NCI-H446 treated with DMSO at 0.1 percent for 48 hours (cell line): ENCODE measurements around the gene SNAPIN.
A peak's percentile ranks its signal among the peaks of the same experiment; 100 is the strongest.
"Not testable (repeated sequence)": the region's sequence is repeated elsewhere in the genome, so short reads cannot be mapped to it uniquely, and the experiment has no call there.

Source experiments
- DNase-seq: peaks from one replicate; lab custom pipeline; 2025; lab: John Stamatoyannopoulos, UW

The SNAPIN gene

DNA sequence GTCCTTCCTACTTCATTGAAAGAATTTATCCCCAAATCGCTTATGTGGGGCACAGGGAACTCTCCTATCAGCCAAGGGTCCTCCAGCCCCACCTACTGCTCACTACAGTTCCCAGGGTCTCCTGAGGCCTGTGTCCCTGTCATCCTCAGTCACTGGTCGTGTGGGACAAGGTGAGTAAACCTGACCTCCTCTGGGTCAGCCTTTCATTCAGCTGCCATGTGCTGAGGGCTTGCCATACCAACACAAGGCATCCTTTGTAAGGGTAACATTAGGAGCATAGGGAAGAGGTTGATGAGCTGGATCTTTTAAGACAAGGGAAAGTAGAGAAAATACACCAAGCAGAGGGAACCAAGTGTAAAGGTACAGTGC lies 11.2 kb upstream of the SNAPIN start:
- no peak for DNase-seq

DNA sequence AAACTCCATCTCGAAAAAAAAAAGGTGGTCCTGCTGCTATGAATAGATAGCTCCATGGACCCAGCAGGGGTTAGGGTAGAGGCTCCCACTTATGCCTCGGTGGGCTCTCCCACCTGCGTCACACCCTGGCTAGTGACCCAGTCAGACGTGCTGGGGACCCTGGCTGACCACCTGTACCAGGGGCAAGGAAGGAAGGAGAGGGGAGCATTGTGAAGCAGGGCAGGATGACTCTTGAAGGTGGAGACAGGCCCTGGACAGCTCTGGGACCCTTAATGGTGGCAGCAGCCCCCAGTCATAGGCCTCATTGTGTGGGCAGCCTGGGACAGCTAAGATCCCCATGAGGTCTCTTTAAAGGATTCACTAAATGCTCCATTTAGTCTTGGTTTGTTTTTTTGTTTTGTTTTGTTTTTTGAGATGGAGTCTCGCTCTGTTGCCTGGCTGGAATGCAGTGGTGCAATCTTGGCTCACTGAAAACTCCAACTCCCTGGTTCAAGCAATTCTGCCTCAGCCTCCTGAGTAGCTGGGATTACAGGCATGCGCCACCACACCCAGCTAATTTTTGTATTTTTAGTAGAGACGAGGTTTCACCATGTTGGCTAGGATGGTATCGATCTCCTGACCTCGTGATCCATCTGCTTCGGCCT lies 10.4 kb upstream of the SNAPIN start:
- no peak for DNase-seq

GRCh38 chr1:153649137-153649862 lies 9.2 kb upstream of the SNAPIN start:
- no peak for DNase-seq

DNA sequence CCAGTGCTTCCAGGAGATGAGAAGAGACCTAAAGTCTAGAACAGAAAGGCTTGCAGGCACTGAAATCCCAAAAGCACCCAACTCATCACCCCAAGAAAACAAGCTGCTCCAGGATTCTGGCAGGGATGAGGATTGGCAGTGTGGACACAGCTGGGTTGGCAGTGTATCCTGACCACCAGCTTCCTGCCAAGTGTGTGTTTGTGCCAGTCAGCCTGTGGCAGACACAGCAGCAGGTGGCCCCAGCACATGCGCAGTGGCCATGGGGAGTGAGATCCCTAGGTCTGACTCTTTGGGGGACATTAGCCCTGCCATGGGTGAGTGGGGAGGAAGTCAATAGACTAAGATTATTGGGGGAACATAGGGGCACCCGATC lies 8.7 kb upstream of the SNAPIN start:
- peak; percentile 82 for DNase-seq

DNA sequence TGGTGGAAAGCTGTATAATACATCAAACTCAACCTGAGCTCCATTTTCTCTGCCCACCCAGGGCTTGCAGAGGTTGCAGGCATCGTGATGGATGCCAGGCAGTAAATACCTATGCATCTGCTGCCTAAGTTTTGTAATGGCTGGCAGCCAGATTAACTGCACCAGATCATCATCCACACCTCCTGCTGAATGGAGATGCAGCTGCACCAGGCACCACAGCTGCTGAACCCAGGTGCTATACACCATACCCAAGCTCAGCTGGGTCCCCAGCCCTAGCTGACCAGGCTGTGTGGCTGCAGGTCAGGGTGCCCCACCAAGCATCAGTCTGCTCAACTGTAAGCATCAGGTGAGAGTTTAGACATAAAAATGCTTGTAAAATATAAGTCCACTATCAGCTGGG lies 6.7 kb upstream of the SNAPIN start:
- no peak for DNase-seq

DNA sequence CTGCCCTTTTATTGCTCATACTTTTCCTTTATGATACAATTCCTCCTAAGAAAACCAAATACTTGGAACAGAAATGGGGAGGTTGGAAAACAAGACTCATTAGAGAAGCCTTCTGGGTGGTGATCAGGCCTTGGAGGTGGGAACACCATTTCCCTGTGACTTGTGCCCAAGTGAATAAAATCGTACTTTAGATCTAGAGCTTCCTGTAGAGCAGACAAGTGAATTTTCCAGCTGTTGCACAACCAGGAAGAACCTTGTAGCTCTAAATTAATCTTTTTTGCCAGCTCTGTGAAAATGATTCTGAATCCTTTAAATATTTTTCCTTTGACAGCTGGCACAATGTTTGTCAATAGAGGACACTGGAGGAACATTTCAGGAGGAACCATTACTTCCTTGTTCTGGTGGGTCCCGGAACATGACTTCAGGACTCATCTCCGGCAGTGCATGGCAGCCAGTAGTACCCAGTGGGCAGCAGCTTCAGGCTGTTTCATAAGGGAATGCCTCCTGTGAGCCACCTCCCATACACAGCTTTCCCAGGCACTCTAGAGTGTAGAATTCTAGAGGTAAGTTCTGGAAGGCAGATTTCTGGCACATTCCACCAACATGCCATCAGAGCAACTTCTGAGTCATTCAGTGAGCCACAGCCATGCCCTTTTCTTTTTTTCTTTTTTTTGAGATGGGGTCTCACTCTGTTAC lies 5.5 kb upstream of the SNAPIN start:
- no peak for DNase-seq

DNA sequence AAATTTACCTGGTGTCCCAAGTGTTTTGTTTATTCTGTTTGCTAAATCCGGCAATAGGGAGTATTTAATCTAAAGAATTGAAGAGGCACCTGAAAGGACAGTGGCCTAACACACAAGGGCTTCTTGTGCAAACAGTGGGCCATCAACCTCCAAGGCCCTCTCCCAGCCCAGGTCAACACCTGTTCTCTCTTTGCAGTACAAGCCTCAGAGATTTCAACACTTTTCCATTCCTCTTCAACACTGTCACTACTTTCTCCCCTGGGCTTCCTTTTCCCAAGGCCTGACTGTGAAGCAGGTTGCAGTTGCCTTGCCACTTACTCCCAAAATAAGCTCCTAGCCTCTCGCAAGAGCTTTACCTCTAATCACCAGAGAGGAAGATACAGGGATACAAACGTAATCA lies 3.2 kb upstream of the SNAPIN start:
- DNase-seq: no peak

GRCh38 chr1:153659175-153659534 lies 652 bp downstream of the SNAPIN start:
- no peak for DNase-seq

GRCh38 chr1:153659656-153660055 lies 1.2 kb downstream of the SNAPIN start:
- no peak for DNase-seq

- no peak for DNase-seq
These were observed 2.7 kb downstream of the SNAPIN start for GRCh38 chr1:153661111-153661708.

GRCh38 chr1:153662269-153662668 lies 3.8 kb downstream of the SNAPIN start:
- no peak for DNase-seq

- DNase-seq: no peak
These were observed 4.7 kb downstream of the SNAPIN start for GRCh38 chr1:153663211-153663610.

GRCh38 chr1:153667439-153667838 lies 8.9 kb downstream of the SNAPIN start:
- no peak for DNase-seq

DNA sequence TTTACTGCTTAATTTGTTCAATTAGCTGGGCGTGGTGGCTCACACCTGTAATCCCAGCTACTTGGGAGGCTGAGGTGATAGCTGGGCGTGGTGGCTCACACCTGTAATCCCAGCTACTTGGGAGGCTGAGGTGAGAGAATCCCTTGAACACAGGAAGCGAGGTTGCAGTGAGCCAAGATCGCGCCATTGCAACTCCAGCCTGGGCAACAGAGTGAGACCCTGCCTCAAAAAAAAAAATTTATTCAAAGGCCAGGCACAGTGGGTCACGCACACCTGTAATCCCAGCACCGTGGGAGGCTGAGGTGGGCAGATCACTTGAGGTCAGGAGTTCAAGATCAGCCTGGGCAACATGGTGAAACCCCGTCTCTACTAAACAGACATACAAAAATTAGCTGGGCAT lies 10.2 kb downstream of the SNAPIN start:
- not testable (repeated sequence) for DNase-seq

- DNase-seq: no peak
These were observed 11.1 kb downstream of the SNAPIN start for GRCh38 chr1:153669606-153670005.

DNA sequence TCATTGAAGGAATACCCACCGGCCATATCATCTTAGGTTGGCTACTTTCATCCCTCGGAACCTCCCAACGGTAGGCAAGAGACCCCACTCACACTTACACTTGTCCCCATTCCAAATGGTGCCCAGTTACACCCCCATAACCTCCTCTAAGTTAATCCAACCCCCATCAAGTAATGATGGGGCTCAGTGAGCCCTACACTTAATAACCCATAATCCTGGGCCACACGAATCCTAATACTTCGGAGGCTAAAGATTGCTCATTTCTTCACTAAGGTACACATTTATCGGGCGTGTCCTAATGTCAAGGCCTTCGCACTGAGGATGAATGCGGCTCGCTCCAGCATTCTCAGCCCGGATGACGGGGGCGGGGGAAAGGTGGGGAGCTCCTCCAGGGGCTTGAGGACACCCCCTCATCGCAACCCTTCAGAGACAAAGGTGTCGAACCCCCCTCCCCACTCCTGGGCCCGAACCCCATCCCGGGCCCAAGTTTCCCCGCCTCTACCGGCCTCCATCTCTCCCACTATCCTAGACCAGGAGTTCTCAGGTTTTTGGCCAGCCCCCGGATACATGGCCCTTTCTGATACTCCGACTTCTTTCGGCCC lies 11.9 kb downstream of the SNAPIN start:
- no peak for DNase-seq

GRCh38 chr1:153670859-153671627 lies 12.5 kb downstream of the SNAPIN start, which contains the start of gene ILF2:
Gene ILF2, minus strand, starts transcription at chr1:153670993. Its CDS starts 71 bp downstream, at chr1:153670922.
- DNase-seq: peak; percentile 100

- not testable (repeated sequence) for DNase-seq
These were observed 13.3 kb downstream of the SNAPIN start for GRCh38 chr1:153671628-153672353.

DNA sequence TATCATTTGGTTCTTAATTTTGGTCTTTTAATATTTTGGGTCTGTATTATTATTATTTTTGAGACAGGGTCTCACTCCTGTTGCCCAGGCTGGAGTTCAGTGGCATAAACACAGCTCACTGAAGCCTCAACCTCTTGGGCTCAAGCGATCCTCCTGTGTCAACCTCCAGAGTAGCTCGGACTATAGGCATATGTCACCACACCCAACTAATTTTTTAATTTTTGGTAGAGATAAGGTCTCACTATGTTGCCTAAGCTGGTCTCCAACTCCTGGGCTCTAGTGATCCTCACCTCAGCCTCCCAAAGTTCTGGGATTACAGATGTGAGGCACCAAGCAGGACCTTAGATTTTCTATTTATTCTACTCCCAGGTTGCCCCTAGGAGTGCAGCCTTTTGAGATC lies 15.0 kb downstream of the SNAPIN start:
- DNase-seq: no peak

DNA sequence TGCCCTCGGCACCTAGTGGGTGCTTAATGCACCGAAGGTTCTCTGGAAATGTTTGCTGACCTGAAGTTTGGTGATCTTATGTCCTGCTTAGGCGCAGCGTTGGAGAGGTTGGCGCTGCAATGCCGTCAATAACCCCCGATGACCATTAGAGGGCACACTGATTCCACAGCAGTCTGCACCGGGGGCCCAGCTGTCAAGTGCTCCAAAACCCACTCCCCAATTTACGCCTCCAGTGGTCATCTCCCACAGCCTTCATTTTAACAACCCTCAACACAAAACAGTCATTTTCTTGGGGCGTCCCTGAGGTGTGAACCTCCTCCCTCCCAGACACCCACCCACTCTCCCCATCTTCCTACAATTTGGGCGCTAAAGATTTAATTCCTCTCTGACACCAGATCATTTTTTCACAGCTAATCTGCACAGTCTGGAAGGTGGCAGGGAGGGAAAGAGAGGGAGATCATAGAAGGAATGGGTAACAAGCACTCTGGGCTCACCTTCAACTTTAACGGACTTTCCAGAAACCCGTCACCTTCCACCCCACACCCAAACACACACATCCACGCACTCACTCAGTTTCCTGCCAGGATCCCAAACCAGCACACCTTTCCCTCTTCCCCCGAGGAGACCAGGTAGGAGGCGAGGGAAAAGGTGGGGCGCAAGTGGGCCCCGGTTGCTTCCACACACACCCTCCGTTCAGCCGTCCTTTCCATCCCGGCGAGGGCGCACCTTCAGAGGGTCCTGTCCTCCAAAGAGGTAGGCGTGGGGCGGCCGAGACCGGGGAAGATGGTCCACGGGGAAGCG lies 19.4 kb downstream of the SNAPIN start:
- DNase-seq: peak; percentile 14
